Pancreas (tissue), 10 donors: Measurements from ENCODE around the gene PPP1R37. TPM values are rescaled to one million over a fixed set of nuclear protein-coding genes. Genes with fewer than 3 reads are reported as not detected.

Experiments used
- ATAC-seq, 4 donors: fragments of 200-7000 bp; cut with Tn5 transposase; one replicate each; pipeline versions ENCODE4 v1.8.0 to v1.9.1; 2020; ENCODE audit warnings: mild to moderate bottlenecking in 4 of 4, moderate library complexity in 4 of 4
- DNase-seq, 6 donors: peaks; one replicate each; pipeline ENCODE4 v3.0.0-alpha.2; 2020
- FAIRE-seq: peaks from 2 replicates; lab custom pipeline; 2012; peaks lifted over from hg19 to GRCh38; lab: Jason Lieb, UNC
- H3K27ac ChIP-seq, 4 donors: fragments of 200-600 bp; sonication (generic); 1 replicate in 3 of 4; 2 replicates in 1 of 4; pipeline versions ENCODE4 v1.5.0 to v1.8.0; 2020
- H3K27me3 ChIP-seq, 4 donors: fragments of 200-600 bp; one replicate each; pipeline ENCODE4 v1.8.0; 2021
- H3K36me3 ChIP-seq, 3 donors: fragments of 200-600 bp; sonication (generic) in 1 of 3; one replicate each; pipeline versions ENCODE4 v1.5.0 to v1.8.0; 2020 to 2021
- H3K4me1 ChIP-seq, 3 donors: fragments of 200-600 bp; one replicate each; pipeline ENCODE4 v1.8.0; 2021
- H3K4me3 ChIP-seq, 4 donors: fragments of 200-600 bp; sonication (generic) in 2 of 4; one replicate each; pipeline versions ENCODE4 v1.5.0 to v1.8.0; 2020 to 2021
- H3K9me3 ChIP-seq, 4 donors: fragments of 200-600 bp; one replicate each; pipeline ENCODE4 v1.8.0; 2021
- CTCF ChIP-seq, 4 donors: fragments of 200-600 bp; sonication (generic) in 3 of 4; IDR thresholded peaks; one replicate each; pipeline versions ENCODE4 v1.5.0 to v1.8.0; 2021; ENCODE audit warnings: antibody characterized with exemption in 4 of 4
- WGBS, 2 donors: extraction: QIAGEN DNeasy Blood & Tissue Kit; methylation state at CpG; one replicate each; pipeline ENCODE4 v1.1.7; 2013; 5-methylcytosine and 5-hydroxymethylcytosine counted together
- intact Hi-C, 3 donors: fragments of 100-400 bp; cut with DNase I; formaldehyde crosslinking; loops; one replicate each; pipeline versions ENCODE4 v1.11.1 to v1.14.2; 2022
- polyA plus RNA-seq, 2 donors: library from polyadenylated mRNA; stranded (reverse); fragments of 200-250 nt; gene quantifications; one replicate each; pipeline ENCODE4 v1.2.3, GENCODE V29; 2013
- total RNA-seq, 6 donors: library from RNA; stranded (reverse); fragmentation: NEBNext Ultra II Directional in 4 of 6; extraction: Animal tissue kit (Norgen Biotek cat#: 25700) in 4 of 6; gene quantifications; one replicate each; pipeline versions ENCODE4 v1.2.1 to v1.2.4, GENCODE V29; 2021 to 2023
- donor health status: healthy with polysubstance abuse.
- donor health status: DM: no; HTN: no; CAD: no; lungs with moderate emphysema.
- donor health status: DM: no; HTN: no; CAD: no.
- donor health status: control.
- donor health status: control.
- donor health status: Bipolar disorder and iron deficiency.
- donor health status: DM: yes; HTN: yes; CAD: no.
- donor health status: DM: no; HTN: no; CAD: no.
- donor health status: DM: no; HTN: no; CAD: no.
- donor health status: DM: yes; HTN: yes; CAD: no.

The PPP1R37 gene
- total and polyA plus RNA-seq, 8 donors, result 13.0 to 57.4 (median 15.3) TPM

DNA sequence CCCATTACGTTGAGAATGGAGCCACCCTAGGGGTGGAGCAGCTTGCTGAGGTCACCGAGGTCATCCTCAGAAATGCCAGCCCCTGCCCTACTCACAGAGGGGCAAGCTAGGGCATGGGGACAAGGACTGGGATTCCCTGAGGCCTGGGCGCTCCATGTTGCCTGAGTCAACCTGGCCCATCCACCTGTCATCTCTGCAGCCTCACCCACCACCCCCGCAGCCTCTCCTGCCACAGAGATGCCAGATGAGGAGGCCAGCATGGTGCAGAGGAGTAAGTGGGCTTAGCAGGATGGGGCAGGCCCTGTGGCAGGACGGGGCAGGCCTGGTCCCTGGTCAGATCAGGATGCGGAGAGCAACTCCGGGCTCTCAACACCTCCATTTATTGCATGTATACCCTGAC lies 58.3 kb downstream of the PPP1R37 start:
- ATAC-seq, result no peak
- intact Hi-C loops, result no loop called here
- no peak overlapping the region for H3K4me3 ChIP-seq
- H3K4me1 ChIP-seq, result peaks cover 13 to 15% (median 13%) of the 10 kb centered on the region in 3 donors
- FAIRE-seq, result no peak
- H3K9me3 ChIP-seq, result no peaks in the 10 kb centered on the region
- TF ChIP-seq CTCF (IDR thresholded peaks at IDR 0.05), result no peak
- WGBS, 2 donors, result 75 to 76% methylated on average over 7 of the region's 7 CpGs
- no peak overlapping the region for H3K27ac ChIP-seq
- peak in 2 of 6 donors; percentile 8 to 55 for DNase-seq
- no peaks in the 10 kb centered on the region for H3K36me3 ChIP-seq
- H3K27me3 ChIP-seq, result peaks cover 0 to 7% (median 3%) of the 10 kb centered on the region in 4 donors

DNA sequence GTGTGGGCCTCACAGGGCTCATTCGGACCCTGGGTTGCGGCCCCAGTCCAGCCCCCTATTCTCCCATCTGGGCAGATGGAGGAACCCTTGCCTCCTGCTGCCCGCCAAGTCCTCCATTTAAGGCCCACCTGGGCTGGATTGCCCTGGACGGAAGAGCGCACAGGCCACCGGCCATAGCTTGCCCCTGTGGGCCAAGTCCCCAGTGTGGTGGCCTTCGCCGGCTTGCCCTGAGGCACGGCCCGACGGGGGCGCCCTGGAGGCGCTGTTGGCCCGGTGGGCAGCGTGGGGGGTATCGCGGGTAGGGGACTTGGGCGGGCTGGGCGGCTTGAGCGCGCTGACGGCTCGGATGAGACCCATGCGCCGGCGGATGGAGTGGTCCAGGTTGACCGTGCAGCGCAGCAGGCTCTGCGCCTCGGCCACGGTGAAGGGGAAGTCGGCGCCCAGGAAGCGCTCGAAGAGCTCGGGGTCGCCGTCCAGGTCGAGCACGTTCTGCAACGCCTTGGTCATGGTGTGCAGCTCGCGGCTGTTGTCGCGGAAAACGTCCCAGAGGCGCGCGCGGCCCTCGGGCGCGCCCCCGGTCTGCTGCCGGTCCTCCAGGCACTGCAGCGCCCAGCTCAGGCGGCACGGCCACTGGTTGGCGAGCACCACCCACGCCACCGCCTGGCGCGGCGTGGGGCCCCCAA lies 59.0 kb downstream of the PPP1R37 start:
- H3K4me1 ChIP-seq, result peaks cover 13 to 15% (median 13%) of the 10 kb centered on the region in 3 donors
- peaks cover 0 to 7% (median 3%) of the 10 kb centered on the region in 4 donors for H3K27me3 ChIP-seq
- TF ChIP-seq CTCF (IDR thresholded peaks at IDR 0.05), result no peak
- H3K4me3 ChIP-seq, result peak overlapping the region in 1 of 4 donors; percentile 28
- intact Hi-C loops, result no loop called here
- H3K9me3 ChIP-seq, result no peaks in the 10 kb centered on the region
- 12 to 18% methylated on average over 49 to 64 of the region's 64 CpGs for WGBS, 2 donors
- peak in 2 of 6 donors; percentile 24 to 73 for DNase-seq
- H3K27ac ChIP-seq, result no peak overlapping the region
- no peak for FAIRE-seq
- peak in 1 of 4 donors; percentile 1 for ATAC-seq
- no peaks in the 10 kb centered on the region for H3K36me3 ChIP-seq

DNA sequence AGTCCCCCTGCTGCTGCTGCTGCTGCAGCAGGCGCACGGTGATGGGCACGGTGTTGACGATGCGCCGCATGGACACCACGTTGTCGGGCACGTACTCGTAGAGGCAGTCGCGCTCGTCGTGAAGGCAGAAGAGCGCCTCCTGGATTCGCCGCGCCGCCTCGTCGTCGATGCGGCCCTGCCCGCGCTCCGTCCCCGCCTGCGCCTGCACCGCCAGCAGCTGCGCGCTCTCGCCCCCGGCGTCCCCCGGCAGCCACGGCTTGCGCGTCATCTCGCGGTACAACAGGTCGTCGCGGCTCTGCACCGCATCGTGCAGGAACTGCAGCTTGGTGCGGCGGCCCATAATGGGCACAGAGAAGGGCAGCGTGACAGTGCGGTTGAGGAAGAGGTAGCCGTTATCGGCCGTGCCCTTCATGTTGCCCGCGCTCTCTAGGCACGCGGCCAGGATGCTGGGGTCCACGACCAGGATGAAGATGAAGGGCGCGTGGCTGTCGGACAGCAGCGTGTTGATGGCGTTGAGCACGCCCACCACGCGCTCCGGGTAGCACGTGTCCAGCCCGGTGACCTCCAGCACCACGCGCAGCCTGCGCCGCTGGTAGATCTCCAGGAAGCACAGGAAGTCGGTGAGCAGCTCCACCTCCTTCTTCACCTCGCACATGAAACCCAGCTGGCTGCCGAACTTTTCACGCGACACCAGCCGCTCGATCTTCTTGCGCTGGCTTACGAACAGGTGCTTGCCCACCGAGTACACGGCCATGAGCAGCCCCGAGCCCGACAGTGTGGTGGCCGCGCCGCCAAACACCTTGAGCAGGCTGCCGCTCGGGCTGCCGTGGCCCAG lies 59.7 kb downstream of the PPP1R37 start:
- Histone ChIP-seq H3K36me3 (no peaks in the 10 kb centered on the region), H3K4me3 (peak overlapping the region in 2 of 4 donors; percentile 13 to 28), H3K9me3 (no peaks in the 10 kb centered on the region), H3K27ac (no peak overlapping the region), H3K4me1 (peaks cover 13 to 15% (median 13%) of the 10 kb centered on the region in 3 donors), H3K27me3 (peaks cover 0 to 7% (median 3%) of the 10 kb centered on the region in 4 donors)
- no peak for FAIRE-seq
- TF ChIP-seq CTCF (IDR thresholded peaks at IDR 0.05), result no peak
- peak in 4 of 6 donors; percentile 27 to 78 (median 53) for DNase-seq
- intact Hi-C loops, result no loop called here
- peak; percentile 43 to 75 (median 70) for ATAC-seq
- 3 to 4% methylated on average over 89 to 91 of the region's 91 CpGs for WGBS, 2 donors

- peak in 3 of 6 donors; percentile 35 to 78 (median 46) for DNase-seq
- peaks cover 0 to 7% (median 3%) of the 10 kb centered on the region in 4 donors for H3K27me3 ChIP-seq
- H3K27ac ChIP-seq, result no peak overlapping the region
- H3K9me3 ChIP-seq, result no peaks in the 10 kb centered on the region
- peaks cover 13 to 15% (median 13%) of the 10 kb centered on the region in 3 donors for H3K4me1 ChIP-seq
- H3K36me3 ChIP-seq, result no peaks in the 10 kb centered on the region
- intact Hi-C loops, result no loop called here
- peak; percentile 45 to 64 (median 54) for ATAC-seq
- FAIRE-seq, result no peak
- peak overlapping the region in 3 of 4 donors; percentile 13 to 28 (median 15) for H3K4me3 ChIP-seq
- 2 to 4% methylated on average over 58 to 69 of the region's 69 CpGs for WGBS, 2 donors
- TF ChIP-seq CTCF (IDR thresholded peaks at IDR 0.05), result no peak
These were observed 60.5 kb downstream of the PPP1R37 start for GRCh38 chr19:45153339-45154063.
